Epithelial cell of esophagus (primary cell): Measurements from ENCODE around the gene MUC20.

Experiments used
- DNase-seq: peaks from one replicate; pipeline ENCODE4 v3.0.0; 2010; ENCODE audit warnings: low read depth
- H3K4me3 ChIP-seq: 2 replicates; pipeline ENCODE4 v1.5.1; 2011; ENCODE audit warnings: mild to moderate bottlenecking, low read length, control low read depth
- TF ChIP-seq, protein P1 (sequence below): IDR thresholded peaks from 2 replicates; pipeline ENCODE4 v1.5.1; 2011; ENCODE audit warnings: low read depth, mild to moderate bottlenecking, low read length, control low read depth, inconsistent platforms; ENCODE audit not compliant: insufficient read depth; ENCODE audit errors: missing control alignments

MUC20 gene

DNA sequence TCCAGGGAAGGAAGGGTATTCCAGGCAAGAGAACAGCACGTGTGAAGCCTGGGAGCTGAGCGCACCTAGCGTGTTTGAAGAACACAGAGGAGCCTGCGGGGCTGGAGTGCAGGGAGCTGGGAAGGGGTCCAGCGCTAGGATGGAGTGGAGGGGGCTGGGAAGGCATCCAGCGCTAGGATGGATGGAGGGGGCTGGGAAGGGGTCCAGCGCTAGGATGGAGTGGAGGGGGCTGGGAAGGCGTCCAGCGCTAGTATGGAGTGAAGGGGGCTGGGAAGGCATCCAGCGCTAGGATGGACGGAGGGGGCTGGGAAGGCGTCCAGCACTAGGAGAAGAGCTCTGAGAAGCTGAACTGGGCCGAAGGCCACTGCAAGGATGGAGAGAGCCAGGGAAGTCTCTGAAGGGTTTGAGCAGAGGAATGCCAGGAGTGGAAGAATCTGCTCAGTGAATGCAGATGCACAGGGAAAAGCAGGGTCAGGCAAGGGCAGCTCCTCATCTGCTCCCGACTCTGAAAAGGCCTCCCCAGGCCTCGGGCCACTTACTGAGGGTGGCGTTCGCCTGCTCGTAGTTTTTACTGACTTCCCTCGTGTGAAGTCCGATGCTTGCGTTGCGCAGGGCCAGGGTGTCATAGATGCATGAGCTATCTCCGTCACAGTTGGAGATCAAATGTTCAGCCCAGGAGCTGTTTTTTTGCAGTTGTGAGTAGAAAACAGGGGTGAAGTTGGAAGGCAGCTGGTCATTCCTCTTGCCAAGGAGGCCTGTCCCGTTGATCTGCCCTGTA, 39.8 kb downstream of the MUC20 start:
- TF ChIP-seq, protein P1, sequence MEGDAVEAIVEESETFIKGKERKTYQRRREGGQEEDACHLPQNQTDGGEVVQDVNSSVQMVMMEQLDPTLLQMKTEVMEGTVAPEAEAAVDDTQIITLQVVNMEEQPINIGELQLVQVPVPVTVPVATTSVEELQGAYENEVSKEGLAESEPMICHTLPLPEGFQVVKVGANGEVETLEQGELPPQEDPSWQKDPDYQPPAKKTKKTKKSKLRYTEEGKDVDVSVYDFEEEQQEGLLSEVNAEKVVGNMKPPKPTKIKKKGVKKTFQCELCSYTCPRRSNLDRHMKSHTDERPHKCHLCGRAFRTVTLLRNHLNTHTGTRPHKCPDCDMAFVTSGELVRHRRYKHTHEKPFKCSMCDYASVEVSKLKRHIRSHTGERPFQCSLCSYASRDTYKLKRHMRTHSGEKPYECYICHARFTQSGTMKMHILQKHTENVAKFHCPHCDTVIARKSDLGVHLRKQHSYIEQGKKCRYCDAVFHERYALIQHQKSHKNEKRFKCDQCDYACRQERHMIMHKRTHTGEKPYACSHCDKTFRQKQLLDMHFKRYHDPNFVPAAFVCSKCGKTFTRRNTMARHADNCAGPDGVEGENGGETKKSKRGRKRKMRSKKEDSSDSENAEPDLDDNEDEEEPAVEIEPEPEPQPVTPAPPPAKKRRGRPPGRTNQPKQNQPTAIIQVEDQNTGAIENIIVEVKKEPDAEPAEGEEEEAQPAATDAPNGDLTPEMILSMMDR, result no peak
- H3K4me3 ChIP-seq, result no peak overlapping the region
- no peak for DNase-seq

DNA sequence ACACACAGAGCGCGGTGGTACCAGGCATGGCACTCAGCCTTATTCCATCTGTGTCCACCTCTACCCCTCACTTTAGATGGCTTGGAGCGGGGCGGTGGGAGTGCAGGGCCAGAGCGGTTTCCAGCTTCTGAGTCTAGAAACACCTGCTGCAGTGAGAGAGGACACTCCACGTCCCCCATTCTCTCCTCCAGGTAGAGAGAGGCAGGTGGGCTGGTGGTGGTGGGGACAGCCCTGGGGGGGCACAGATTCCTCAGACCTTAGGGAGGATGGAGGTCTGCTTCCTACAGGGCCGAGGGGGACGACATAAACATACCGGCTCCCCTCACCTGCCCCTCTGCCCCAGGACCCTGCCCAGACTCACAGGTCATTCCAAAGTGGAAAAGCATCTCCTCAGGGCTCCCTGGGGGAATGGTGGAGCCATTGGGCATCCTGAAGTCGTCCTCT, 40.4 kb downstream of the MUC20 start:
- TF ChIP-seq, protein P1, result no peak
- DNase-seq, result no peak
- no peak overlapping the region for H3K4me3 ChIP-seq

DNA sequence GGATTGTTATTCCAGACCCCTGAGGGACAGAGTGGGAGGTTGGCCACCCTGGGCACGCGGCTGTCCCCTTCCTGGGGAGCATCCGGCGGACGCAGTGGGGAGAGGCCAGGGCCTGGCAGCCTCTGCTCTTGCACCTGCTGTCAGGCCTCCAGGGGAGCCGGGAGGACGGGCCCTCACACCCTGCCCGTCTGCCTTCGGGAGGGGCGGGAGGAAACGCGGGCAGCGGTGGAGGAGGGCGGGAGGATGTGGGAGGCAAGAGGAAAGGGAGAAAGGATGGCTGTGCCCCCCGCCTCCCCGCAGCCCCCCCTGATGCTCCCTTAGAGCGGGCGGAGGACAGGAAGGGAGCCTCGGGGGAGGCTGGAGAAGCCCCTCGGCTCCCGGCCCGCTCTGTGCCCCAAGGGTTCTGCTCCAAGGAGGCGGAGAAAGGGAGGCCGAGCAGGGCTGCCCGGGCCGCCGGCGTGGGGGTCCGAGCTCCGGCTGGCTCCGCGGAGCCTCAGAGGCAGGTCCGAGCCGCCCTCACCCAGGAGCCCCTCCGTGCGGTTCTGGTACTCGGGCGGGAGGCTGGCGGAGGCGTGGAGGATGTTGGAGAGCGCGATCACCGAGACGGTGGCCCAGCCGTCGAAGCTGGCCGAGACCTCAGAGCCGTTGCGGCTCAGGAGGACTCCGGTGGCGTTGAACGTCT, 40.9 kb downstream of the MUC20 start:
- no peak overlapping the region for H3K4me3 ChIP-seq
- TF ChIP-seq, protein P1, result no peak
- no peak for DNase-seq

DNA sequence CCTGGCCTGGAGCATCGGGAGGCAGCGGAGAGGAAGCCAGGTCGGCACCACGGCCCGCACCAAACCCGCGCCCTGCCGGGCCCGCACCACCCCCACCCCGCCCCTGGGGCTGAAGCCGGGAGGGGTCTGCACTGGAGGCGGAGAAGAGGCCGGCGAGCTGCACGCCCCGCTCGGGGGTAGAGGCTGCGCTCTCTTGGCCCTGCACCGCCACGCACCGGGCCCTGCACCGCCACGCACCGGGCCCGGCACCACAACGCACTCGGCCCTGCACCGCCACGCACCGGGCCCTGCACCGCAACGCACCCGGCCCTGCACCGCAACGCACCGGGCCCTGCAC, 41.4 kb downstream of the MUC20 start:
- TF ChIP-seq, protein P1, result no peak
- H3K4me3 ChIP-seq, result no peak overlapping the region
- DNase-seq, result no peak

DNA sequence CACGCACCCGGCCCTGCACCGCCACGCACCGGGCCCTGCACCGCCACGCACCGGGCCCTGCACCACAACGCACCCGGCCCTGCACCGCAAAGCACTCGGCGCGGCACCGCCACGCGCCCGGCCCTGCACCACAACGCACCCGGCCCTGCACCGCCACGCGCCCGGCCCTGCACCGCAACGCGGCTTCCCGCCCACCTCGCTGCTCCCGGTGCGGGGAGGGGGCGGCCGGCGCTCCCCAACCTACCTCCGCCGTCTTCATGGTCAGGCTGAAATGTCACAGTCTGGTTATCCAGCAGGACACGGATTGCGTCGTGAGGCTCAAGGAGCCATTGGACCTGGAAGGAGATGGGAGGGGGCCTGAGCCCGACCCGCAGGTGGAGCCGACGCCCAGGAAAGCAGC, 41.8 kb downstream of the MUC20 start:
- TF ChIP-seq, protein P1, result no peak
- no peak overlapping the region for H3K4me3 ChIP-seq
- DNase-seq, result no peak

DNA sequence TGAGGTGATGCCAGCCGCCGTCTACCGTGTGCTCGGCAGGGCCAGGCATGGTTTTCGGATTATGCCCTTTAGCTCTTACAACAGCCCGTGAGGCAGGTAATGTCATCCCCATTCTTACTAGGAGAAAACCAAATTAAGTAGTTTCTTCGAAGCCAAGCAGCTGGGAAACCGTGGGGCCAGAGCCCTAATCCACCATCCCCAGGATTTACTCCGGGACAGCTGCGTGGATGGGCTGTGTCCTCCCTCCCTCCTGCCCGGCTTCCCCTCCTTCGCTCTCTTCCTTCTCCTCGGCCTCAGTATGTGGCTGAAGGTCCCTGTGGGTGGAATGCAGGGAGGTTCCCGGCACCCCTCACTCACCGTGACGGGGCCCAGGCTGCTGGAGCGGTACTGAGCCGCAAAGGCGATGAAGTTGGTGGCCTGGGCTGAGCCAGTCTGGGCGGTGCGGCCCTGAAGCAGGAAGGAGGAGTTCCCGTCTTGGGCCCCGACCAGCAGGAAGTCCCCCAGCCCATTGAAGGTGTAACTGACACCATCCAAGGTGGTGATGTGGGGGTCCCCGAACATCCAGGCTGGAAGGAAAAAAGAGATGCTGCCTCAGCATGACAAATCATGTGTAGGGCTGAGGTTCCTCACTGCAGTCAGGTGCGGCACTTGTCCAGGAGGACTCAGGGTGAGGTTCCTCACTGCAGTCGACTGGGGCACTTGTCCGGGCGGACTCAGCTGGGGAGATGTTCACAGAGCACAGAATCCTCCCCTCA, 42.5 kb downstream of the MUC20 start:
- DNase-seq, result no peak
- TF ChIP-seq, protein P1, result no peak

More for the DNA sequence above, 42.5 kb downstream of the MUC20 start:
- H3K4me3 ChIP-seq, result no peak overlapping the region
